Nephron progenitor cell (in vitro differentiated cells): ENCODE measurements around the gene CMTM3.
A peak's percentile ranks its signal among the peaks of the same experiment; 100 is the strongest.

Experiments used
- DNase-seq: peaks from one replicate; pipeline ENCODE4 v3.0.0; 2021
- H3K27ac Mint-ChIP-seq: 2 replicates; pipeline ENCODE4 v1.8.0; 2021; ENCODE audit warnings: mild to moderate bottlenecking, moderate library complexity, mixed read lengths
- H3K27me3 Mint-ChIP-seq: 2 replicates; pipeline ENCODE4 v1.8.0; 2021; ENCODE audit warnings: mild to moderate bottlenecking, low read depth, mixed read lengths; ENCODE audit not compliant: poor library complexity
- H3K36me3 Mint-ChIP-seq: 2 replicates; pipeline ENCODE4 v1.8.0; 2021; ENCODE audit warnings: low read depth, mixed read lengths
- H3K4me1 Mint-ChIP-seq: 2 replicates; pipeline ENCODE4 v1.8.0; 2021; ENCODE audit warnings: mixed read lengths
- H3K4me3 Mint-ChIP-seq: 2 replicates; pipeline ENCODE4 v1.8.0; 2021; ENCODE audit warnings: mild to moderate bottlenecking, moderate library complexity, mixed read lengths
- H3K9me3 Mint-ChIP-seq: 2 replicates; pipeline ENCODE4 v1.8.0; 2021; ENCODE audit warnings: mild to moderate bottlenecking, moderate library complexity, mixed read lengths
- CTCF ChIP-seq: fragments of 200-600 bp; sonication (generic); IDR thresholded peaks from 2 replicates; pipeline ENCODE4 v1.5.0; 2021; ENCODE audit warnings: antibody characterized with exemption

Gene CMTM3

DNA sequence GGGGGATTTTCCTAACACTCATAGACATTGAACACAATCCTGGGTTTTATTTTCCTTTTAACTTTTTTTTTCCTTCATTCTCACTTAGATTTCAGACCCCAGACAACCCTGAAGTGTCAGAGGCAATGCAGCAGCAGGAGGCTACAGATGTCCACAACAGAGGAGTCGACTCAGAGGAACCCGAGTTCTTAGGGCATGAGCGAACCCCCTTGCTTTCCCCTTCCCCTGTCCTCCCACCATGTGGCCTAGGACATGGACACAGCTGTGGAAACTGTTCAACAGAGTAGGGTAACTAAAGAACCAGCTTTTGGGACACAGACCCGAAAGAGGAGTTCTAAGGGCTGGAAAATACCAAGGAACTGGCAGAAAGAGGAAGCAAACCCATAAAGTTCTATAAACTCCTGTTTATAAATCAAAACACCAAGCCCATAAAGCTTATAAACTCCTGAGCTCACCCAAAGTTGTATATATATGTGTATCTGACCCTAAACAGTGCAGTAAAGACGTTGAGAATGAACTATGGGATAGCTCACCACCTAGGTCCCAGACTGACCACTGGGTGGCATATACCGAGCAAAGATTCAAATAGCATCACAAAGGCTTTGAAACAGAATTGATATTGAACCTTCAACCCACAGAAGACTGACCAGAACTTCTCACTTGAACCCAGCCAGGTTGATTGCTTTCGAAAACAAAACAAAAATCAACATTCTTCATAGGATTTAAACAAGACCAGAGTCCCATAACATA lies 58.1 kb downstream of the CMTM3 start:
- Mint-ChIP-seq H3K27me3 (peaks cover 7% of the 10 kb centered on the region), H3K9me3 (no peaks in the 10 kb centered on the region), H3K4me1 (peaks cover 48% of the 10 kb centered on the region), H3K4me3 (no peak overlapping the region), H3K36me3 (no peaks in the 10 kb centered on the region), H3K27ac (peak overlapping the region; percentile 28)
- TF ChIP-seq CTCF: peak; percentile 34
- DNase-seq: no peak
